Endothelial cell of umbilical vein (primary cell): Measurements from ENCODE around the gene ADA.

ENCODE experiments used
- EZH2 ChIP-seq: IDR thresholded peaks from 2 replicates; pipeline ENCODE4 v1.6.1; 2012; ENCODE audit warnings: borderline replicate concordance, low read depth, mild to moderate bottlenecking, moderate library complexity, low read length, inconsistent platforms; ENCODE audit not compliant: severe bottlenecking
- MYC ChIP-seq: IDR thresholded peaks from one replicate; pipeline ENCODE4 v1.6.1; 2011; ENCODE audit warnings: mild to moderate bottlenecking, low read depth, low read length
- POLR2AphosphoS5 ChIP-seq: IDR thresholded peaks from 2 replicates; pipeline ENCODE4 v1.6.1; 2012; ENCODE audit warnings: low read depth, mild to moderate bottlenecking, control low read depth, low read length, moderate library complexity; ENCODE audit not compliant: insufficient read depth
- TF ChIP-seq, protein P1 (sequence below), 2 donors: IDR thresholded peaks; 1 replicate in 1 of 2; 2 replicates in 1 of 2; pipeline ENCODE4 v1.5.1; 2011; ENCODE audit warnings: low read length in 2 of 2, mild to moderate bottlenecking in 2 of 2, moderate library complexity in 2 of 2, control low read depth in 1 of 2, inconsistent platforms in 1 of 2, low read depth in 1 of 2; ENCODE audit not compliant: insufficient read depth in 1 of 2; ENCODE audit errors: extremely low read depth in 1 of 2

DNA sequence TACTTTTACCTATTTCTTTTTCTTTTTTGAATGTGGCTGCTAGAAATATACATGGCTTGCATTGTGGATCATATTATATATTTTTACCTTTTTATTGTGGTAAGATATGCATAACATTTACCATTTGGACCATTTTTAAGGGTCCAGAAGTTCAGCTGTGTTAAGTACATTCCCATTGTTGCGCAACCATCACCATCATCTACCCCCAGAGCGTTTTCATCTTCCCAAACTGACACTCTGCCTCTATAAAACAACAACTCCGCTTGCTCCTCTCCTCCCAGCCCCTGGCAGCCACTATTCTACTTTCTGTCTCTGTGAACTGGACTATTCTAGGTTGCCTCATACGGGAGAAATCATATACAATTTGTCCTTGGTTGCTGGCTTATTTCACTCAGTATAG is 35.4 kb upstream of the ADA start:
- TF ChIP-seq, protein P1, sequence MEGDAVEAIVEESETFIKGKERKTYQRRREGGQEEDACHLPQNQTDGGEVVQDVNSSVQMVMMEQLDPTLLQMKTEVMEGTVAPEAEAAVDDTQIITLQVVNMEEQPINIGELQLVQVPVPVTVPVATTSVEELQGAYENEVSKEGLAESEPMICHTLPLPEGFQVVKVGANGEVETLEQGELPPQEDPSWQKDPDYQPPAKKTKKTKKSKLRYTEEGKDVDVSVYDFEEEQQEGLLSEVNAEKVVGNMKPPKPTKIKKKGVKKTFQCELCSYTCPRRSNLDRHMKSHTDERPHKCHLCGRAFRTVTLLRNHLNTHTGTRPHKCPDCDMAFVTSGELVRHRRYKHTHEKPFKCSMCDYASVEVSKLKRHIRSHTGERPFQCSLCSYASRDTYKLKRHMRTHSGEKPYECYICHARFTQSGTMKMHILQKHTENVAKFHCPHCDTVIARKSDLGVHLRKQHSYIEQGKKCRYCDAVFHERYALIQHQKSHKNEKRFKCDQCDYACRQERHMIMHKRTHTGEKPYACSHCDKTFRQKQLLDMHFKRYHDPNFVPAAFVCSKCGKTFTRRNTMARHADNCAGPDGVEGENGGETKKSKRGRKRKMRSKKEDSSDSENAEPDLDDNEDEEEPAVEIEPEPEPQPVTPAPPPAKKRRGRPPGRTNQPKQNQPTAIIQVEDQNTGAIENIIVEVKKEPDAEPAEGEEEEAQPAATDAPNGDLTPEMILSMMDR (IDR thresholded peaks at IDR 0.05; ENCODE audit: extremely low read depth in 1 of 2, insufficient read depth in 1 of 2, low read depth in 1 of 2, low read length in 2 of 2) = no peak
- TF ChIP-seq EZH2 (no peak), MYC (no peak), POLR2AphosphoS5 (no peak)
